H1 (cell line): ENCODE results near the gene CELA2A. TPM values are rescaled to one million over a fixed set of nuclear protein-coding genes. Genes with fewer than 3 reads are reported as not detected.

ENCODE experiments used
- BACH1 ChIP-seq: IDR thresholded peaks from 2 replicates; pipeline ENCODE4 v1.6.1; 2012; ENCODE audit warnings: low read length, improper control_type of control experiment
- BCL11A ChIP-seq, 2 experiments: IDR thresholded peaks; one replicate each; pipeline ENCODE4 v1.6.1; 2011; ENCODE audit warnings: low read depth in 2 of 2, low read length in 2 of 2, mild to moderate bottlenecking in 2 of 2
- CHD7 ChIP-seq: fragments of 300-600 bp; sonication (generic); IDR thresholded peaks from 2 replicates; pipeline ENCODE4 v1.7.1; 2012; ENCODE audit warnings: low read length, moderate library complexity, mild to moderate bottlenecking, inconsistent platforms; ENCODE audit not compliant: insufficient replicate concordance
- KDM1A ChIP-seq: fragments of 200-600, 300-600 bp; sonication (generic); IDR thresholded peaks from 2 replicates; pipeline ENCODE4 v1.7.1; 2016; ENCODE audit warnings: mild to moderate bottlenecking, low read length, borderline replicate concordance
- POLR2A ChIP-seq, 2 experiments: IDR thresholded peaks; 1 replicate in 1 of 2; 2 replicates in 1 of 2; pipeline ENCODE4 v1.6.1; 2011; ENCODE audit warnings: low read depth in 2 of 2, low read length in 2 of 2, mild to moderate bottlenecking in 2 of 2; ENCODE audit errors: control extremely low read depth in 1 of 2
- POLR2AphosphoS5 ChIP-seq: IDR thresholded peaks from 2 replicates; pipeline ENCODE4 v1.6.1; 2011; ENCODE audit warnings: low read depth, low read length
- POU5F1 ChIP-seq: IDR thresholded peaks from 2 replicates; pipeline ENCODE4 v1.6.1; 2011; ENCODE audit warnings: low read depth, mild to moderate bottlenecking, low read length, moderate library complexity
- SIN3A ChIP-seq, 2 experiments: IDR thresholded peaks in 1 of 2; conservative IDR thresholded peaks in 1 of 2; 2 replicates each; pipeline ENCODE4 v1.6.1; 2011 to 2012; ENCODE audit warnings: low read length in 2 of 2, improper control_type of control experiment in 1 of 2, low read depth in 1 of 2, mild to moderate bottlenecking in 1 of 2
- SIRT6 ChIP-seq: IDR thresholded peaks from one replicate; pipeline ENCODE4 v1.7.1; 2012; ENCODE audit warnings: low read length, inconsistent platforms
- SP4 ChIP-seq: IDR thresholded peaks from 2 replicates; pipeline ENCODE4 v1.6.1; 2012; ENCODE audit warnings: low read length, inconsistent platforms
- TAF7 ChIP-seq: optimal IDR thresholded peaks from 2 replicates; pipeline ENCODE3; 2011; ENCODE audit warnings: low read depth, mild to moderate bottlenecking, inconsistent platforms, low read length, moderate library complexity, borderline replicate concordance
- TEAD4 ChIP-seq: IDR thresholded peaks from 2 replicates; pipeline ENCODE4 v1.6.1; 2012; ENCODE audit warnings: low read depth, low read length, inconsistent platforms, mixed read lengths
- polyA plus RNA-seq, 7 experiments: library from polyadenylated mRNA; depleted of rRNA in 3 of 7; stranded (reverse) in 5 of 7; unstranded in 2 of 7; fragments of >200 nt in 5 of 7; fragments of 200-250 nt in 2 of 7; gene quantifications; 1 replicate in 5 of 7; 2 replicates in 1 of 7; 4 replicates in 1 of 7; pipeline versions ENCODE4 v1.2.1 to v1.2.3, GENCODE V29; 2011 to 2013; ENCODE audit warnings: missing spikeins in 2 of 7, mixed read lengths in 2 of 7
- total RNA-seq: library from RNA; stranded (reverse); fragmentation: NEBNext Ultra II Directional; extraction: Animal tissue kit (Norgen Biotek cat#: 25700); gene quantifications from 2 replicates; pipeline ENCODE4 v1.2.1, GENCODE V29; 2021

CELA2A gene
- total and polyA plus RNA-seq, 2 of the 8 experiments (the other 6 are each of a cell fraction or from before 2014, with no cell fraction given) = not detected

- no peak for TF ChIP-seq CHD7
- TF ChIP-seq POU5F1 = no peak
- TF ChIP-seq POLR2A (IDR thresholded peaks at IDR 0.05; ENCODE audit: control extremely low read depth in 1 of 2, low read depth in 2 of 2, low read length in 2 of 2) = no peak
- TF ChIP-seq BCL11A (IDR thresholded peaks at IDR 0.05; ENCODE audit: low read depth in 2 of 2, low read length in 2 of 2) = no peak
- no peak for TF ChIP-seq TAF7
- TF ChIP-seq BACH1 = no peak
- TF ChIP-seq SIRT6 = no peak
- TF ChIP-seq TEAD4 = no peak
- TF ChIP-seq KDM1A = no peak
- no peak for TF ChIP-seq POLR2AphosphoS5
- no peak for TF ChIP-seq SIN3A (conservative IDR thresholded peaks at IDR 0.05 in 1 of 2, IDR thresholded peaks at IDR 0.05 in 1 of 2; ENCODE audit: low read depth in 1 of 2, low read length in 2 of 2)
- TF ChIP-seq SP4 = no peak
Measured at GRCh38 chr1:15428815-15429435, 27.6 kb upstream of the CELA2A start (continued).
